ENCODE results near the gene TXNL4A. TPM values are rescaled to one million over a fixed set of nuclear protein-coding genes. Genes with fewer than 3 reads are reported as not detected.

Gene TXNL4A
- total RNA-seq, 2 donors from 2014 or later = 11.2 to 13.5 TPM

GRCh38 chr18:79954791-79955190 is 33.6 kb downstream of the TXNL4A start:
- Histone ChIP-seq H3K4me3 (no peak overlapping the region), H3K9me3 (no peaks in the 10 kb centered on the region), H3K4me1 (peaks cover 18% of the 10 kb centered on the region), H3K36me3 (replicated peaks in 1 of 2; ENCODE audit: insufficient read depth in 1 of 2, low read depth in 2 of 2) (no peaks in the 10 kb centered on the region), H3K27ac (no peak overlapping the region), H3K27me3 (no peaks in the 10 kb centered on the region)
- peak in 1 of 4 donors; percentile 5 for DNase-seq
- 81 to 87% methylated on average over 5 of the region's 5 CpGs for WGBS, 2 donors
- TF ChIP-seq POLR2A (IDR thresholded peaks at IDR 0.05) (no peak), CTCF (IDR thresholded peaks at IDR 0.05) (no peak)
- intact Hi-C loops (cut with DNase I) = no loop called here
- no peak for ATAC-seq

GRCh38 chr18:79953971-79954651 is 34.3 kb downstream of the TXNL4A start:
- Histone ChIP-seq H3K4me1 (peaks cover 25% of the 10 kb centered on the region), H3K36me3 (replicated peaks in 1 of 2; ENCODE audit: insufficient read depth in 1 of 2, low read depth in 2 of 2) (no peaks in the 10 kb centered on the region), H3K9me3 (no peaks in the 10 kb centered on the region), H3K27me3 (no peaks in the 10 kb centered on the region), H3K4me3 (no peak overlapping the region), H3K27ac (no peak overlapping the region)
- DNase-seq (peak in 1 of 4 donors; percentile 10), ATAC-seq (no peak)
- 77 to 82% methylated on average over 9 to 10 of the region's 10 CpGs for WGBS, 2 donors
- intact Hi-C loops (cut with DNase I) = no loop called here
- TF ChIP-seq POLR2A (IDR thresholded peaks at IDR 0.05) (no peak), CTCF (IDR thresholded peaks at IDR 0.05) (no peak)

GRCh38 chr18:79952996-79953559 is 35.3 kb downstream of the TXNL4A start:
- ATAC-seq = no peak
- DNase-seq = peak in 1 of 4 donors; percentile 12
- Histone ChIP-seq H3K4me3 (no peak overlapping the region), H3K9me3 (no peaks in the 10 kb centered on the region), H3K4me1 (peaks cover 35% of the 10 kb centered on the region), H3K27ac (no peak overlapping the region), H3K36me3 (replicated peaks in 1 of 2; ENCODE audit: insufficient read depth in 1 of 2, low read depth in 2 of 2) (no peaks in the 10 kb centered on the region), H3K27me3 (no peaks in the 10 kb centered on the region)
- TF ChIP-seq POLR2A (IDR thresholded peaks at IDR 0.05) = no peak
- TF ChIP-seq CTCF (IDR thresholded peaks at IDR 0.05) = no peak
- 84 to 92% methylated on average over 7 to 23 of the region's 24 CpGs for WGBS, 2 donors
- intact Hi-C loops (cut with DNase I) = no loop called here

- intact Hi-C loops (cut with DNase I) = no loop called here
- peak overlapping the region in 1 of 2 donors; percentile 48 for H3K4me3 ChIP-seq
- no peaks in the 10 kb centered on the region for H3K9me3 ChIP-seq
- no peak overlapping the region for H3K27ac ChIP-seq
- H3K4me1 ChIP-seq = peaks cover 40% of the 10 kb centered on the region
- no peaks in the 10 kb centered on the region for H3K27me3 ChIP-seq
- TF ChIP-seq POLR2A (IDR thresholded peaks at IDR 0.05) = no peak
- no peak for ATAC-seq
- 38 to 42% methylated on average over 33 to 40 of the region's 43 CpGs for WGBS, 2 donors
- DNase-seq = no peak
- H3K36me3 ChIP-seq (replicated peaks in 1 of 2; ENCODE audit: insufficient read depth in 1 of 2, low read depth in 2 of 2) = no peaks in the 10 kb centered on the region
These were observed 35.8 kb downstream of the TXNL4A start for GRCh38 chr18:79952456-79952995.

- Histone ChIP-seq H3K4me3 (peak within 1 kb of the TSS; percentile 81 to 95), H3K27me3 (no peaks in the 10 kb centered on the region), H3K36me3 (replicated peaks in 1 of 2; ENCODE audit: insufficient read depth in 1 of 2, low read depth in 2 of 2) (no peaks in the 10 kb centered on the region), H3K27ac (peak within 1 kb of the TSS; percentile 4 to 83 (median 77)), H3K4me1 (peaks cover 40% of the 10 kb centered on the region), H3K9me3 (no peaks in the 10 kb centered on the region)
- TF ChIP-seq POLR2A (IDR thresholded peaks at IDR 0.05) = peak in 1 of 3 donors; percentile 21
- no peak for TF ChIP-seq CTCF (IDR thresholded peaks at IDR 0.05)
- WGBS, 2 donors = 0 to 1% methylated on average over 8 to 96 of the region's 126 CpGs
- intact Hi-C loops (cut with DNase I) = no loop called here
- ATAC-seq (peak; percentile 94), DNase-seq (peak; percentile 90 to 94 (median 92))
These were observed 36.6 kb downstream of the TXNL4A start, which contains the start of gene SLC66A2 for GRCh38 chr18:79951545-79952455. Gene SLC66A2, minus strand, starts transcription at chr18:79951653. Its CDS starts 727 bp downstream, at chr18:79950926.
